Lower leg skin (tissue), 3 donors: ENCODE measurements around the gene GTF3A.

Experiments used
- CTCF ChIP-seq, 3 donors: fragments of 450-650 bp; IDR thresholded peaks; one replicate each; pipeline ENCODE4 v1.5.1; 2016; ENCODE audit warnings: antibody characterized with exemption in 3 of 3, mild to moderate bottlenecking in 3 of 3, moderate library complexity in 2 of 3
- POLR2A ChIP-seq, 2 donors: fragments of 450-650 bp; IDR thresholded peaks; one replicate each; pipeline ENCODE4 v1.6.1; 2016 to 2017; ENCODE audit warnings: antibody characterized with exemption in 2 of 2, mild to moderate bottlenecking in 1 of 2, moderate library complexity in 1 of 2

DNA sequence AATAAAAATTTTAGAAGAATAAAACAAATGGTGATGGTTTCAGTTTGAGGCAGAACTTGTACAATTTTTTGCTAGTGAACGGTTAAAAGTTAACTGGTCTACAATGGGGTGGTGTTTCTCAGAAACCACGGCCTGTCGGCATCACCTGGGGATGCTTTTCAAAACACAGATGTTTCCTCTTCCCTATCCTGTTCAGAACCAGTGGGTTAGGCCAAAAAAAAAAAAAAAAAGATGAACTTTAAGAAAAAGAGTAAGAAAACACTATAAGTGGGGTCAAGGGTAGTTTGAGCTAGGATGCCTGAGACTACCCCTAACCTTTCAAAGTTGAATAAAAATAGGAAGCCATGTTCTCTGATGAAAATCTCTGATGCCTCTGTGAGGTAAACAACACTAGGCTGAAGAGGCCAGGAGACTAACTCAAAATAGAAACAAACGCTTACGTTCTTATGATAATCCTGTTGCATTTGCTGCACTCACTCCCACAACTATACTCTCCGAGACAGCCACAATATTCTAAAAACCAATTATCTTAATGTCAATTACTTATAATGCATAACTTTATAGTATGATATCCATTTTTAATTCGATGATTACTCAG lies 22.7 kb downstream of the GTF3A start:
- TF ChIP-seq CTCF (IDR thresholded peaks at IDR 0.05) = no peak
- no peak for TF ChIP-seq POLR2A (IDR thresholded peaks at IDR 0.05)
